HepG2 (cell line): ENCODE data around the gene STAB2. TPM values are rescaled to one million over a fixed set of nuclear protein-coding genes. Genes with fewer than 3 reads are reported as not detected.

Experiments used
- CEBPZ ChIP-seq: IDR thresholded peaks from 2 replicates; pipeline ENCODE4 v1.6.1; 2012; ENCODE audit warnings: low read length, improper control_type of control experiment
- KAT2B ChIP-seq: fragments of 150-350 bp; IDR thresholded peaks from 2 replicates; pipeline ENCODE4 v1.6.1; 2014; ENCODE audit warnings: low read depth, low read length, borderline replicate concordance
- MED8 ChIP-seq: sonication (generic); formaldehyde crosslinking; IDR thresholded peaks from 2 replicates; pipeline ENCODE4 v1.8.1; 2023; ENCODE audit warnings: mild to moderate bottlenecking, missing genetic modification reagents; ENCODE audit not compliant: insufficient replicate concordance
- PRDM10 ChIP-seq: sonication (generic); formaldehyde crosslinking; IDR thresholded peaks from 2 replicates; pipeline ENCODE4 v1.4.0; 2020; ENCODE audit warnings: low read depth, missing genetic modification reagents
- SAP130 ChIP-seq: IDR thresholded peaks from 2 replicates; pipeline ENCODE4 v1.6.1; 2016; ENCODE audit warnings: low read depth
- TBX3 ChIP-seq: fragments of 450-650 bp; IDR thresholded peaks from 2 replicates; pipeline ENCODE4 v1.6.1; 2017; ENCODE audit warnings: antibody characterized with exemption, mild to moderate bottlenecking, inconsistent platforms, borderline replicate concordance
- U2AF2 ChIP-seq: fragments of 200-400 bp; formaldehyde crosslinking; IDR thresholded peaks from 2 replicates; pipeline ENCODE4 v1.6.1; 2017; ENCODE audit warnings: low read depth, mild to moderate bottlenecking, low read length
- ZKSCAN1 ChIP-seq: fragments of 150-350 bp; IDR thresholded peaks from 2 replicates; pipeline ENCODE4 v1.6.1; 2014; ENCODE audit warnings: low read length
- ZNF142 ChIP-seq: sonication (generic); formaldehyde crosslinking; IDR thresholded peaks from 2 replicates; pipeline ENCODE4 v1.4.0; 2020; ENCODE audit warnings: missing genetic modification reagents
- ZNF329 ChIP-seq: sonication (generic); formaldehyde crosslinking; IDR thresholded peaks from 2 replicates; pipeline ENCODE4 v1.9.0; 2021; ENCODE audit warnings: low read depth, mild to moderate bottlenecking, missing genetic modification reagents
- ZNF451 ChIP-seq: sonication (generic); formaldehyde crosslinking; IDR thresholded peaks from 2 replicates; pipeline ENCODE4 v1.5.0; 2020; ENCODE audit warnings: mild to moderate bottlenecking, missing genetic modification reagents
- ZNF512B ChIP-seq: sonication (generic); formaldehyde crosslinking; IDR thresholded peaks from 2 replicates; pipeline ENCODE4 v1.5.1; 2020; ENCODE audit warnings: missing genetic modification reagents, mild to moderate bottlenecking, borderline replicate concordance
- ZNF619 ChIP-seq: sonication (generic); formaldehyde crosslinking; IDR thresholded peaks from 2 replicates; pipeline ENCODE4 v1.4.0; 2020; ENCODE audit warnings: mild to moderate bottlenecking, missing genetic modification reagents
- ZNF740 ChIP-seq: sonication (generic); formaldehyde crosslinking; IDR thresholded peaks from 2 replicates; pipeline ENCODE4 v1.4.0; 2020; ENCODE audit warnings: missing genetic modification reagents
- polyA plus RNA-seq, 8 experiments: library from polyadenylated mRNA; depleted of rRNA in 3 of 8; stranded (reverse) in 7 of 8; unstranded in 1 of 8; fragments of >200 nt; fragmentation: Illumina TruSeq in 4 of 8; extraction: Trizol in 4 of 8; gene quantifications; 2 replicates each; pipeline versions ENCODE4 v1.2.1 to v1.2.3, GENCODE V29; 2011 to 2016; ENCODE audit warnings: low read depth in 4 of 8, missing spikeins in 1 of 8, mixed read lengths in 1 of 8; ENCODE audit not compliant: insufficient read depth in 1 of 8
- total RNA-seq, 5 experiments: library from RNA; depleted of rRNA; stranded (reverse); fragments of >200 nt; fragmentation: Illumina TruSeq; extraction: Trizol; gene quantifications; 2 replicates each; pipeline ENCODE4 v1.2.3, GENCODE V29; 2016; ENCODE audit warnings: low read depth in 1 of 5

Gene STAB2
- total and polyA plus RNA-seq, 2 of the 13 experiments (the other 11 are each of a cell fraction or from before 2014, with no cell fraction given) = not detected

- TF ChIP-seq MED8 = no peak
- TF ChIP-seq CEBPZ = no peak
- no peak for TF ChIP-seq ZNF142 (CRISPR knock-in tag)
- no peak for TF ChIP-seq ZNF329 (CRISPR knock-in tag)
- TF ChIP-seq TBX3 = no peak
- no peak for TF ChIP-seq ZKSCAN1
- TF ChIP-seq SAP130 (CRISPR knock-in tag) = no peak
- no peak for TF ChIP-seq PRDM10 (CRISPR knock-in tag)
- TF ChIP-seq ZNF619 (CRISPR knock-in tag) = no peak
- no peak for TF ChIP-seq ZNF512B (CRISPR knock-in tag)
- TF ChIP-seq ZNF740 (CRISPR knock-in tag) = no peak
- TF ChIP-seq U2AF2 = no peak
- no peak for TF ChIP-seq KAT2B
- TF ChIP-seq ZNF451 (CRISPR knock-in tag) = no peak
These were observed 219.7 kb downstream of the STAB2 start (continued) for GRCh38 chr12:103806803-103807202.
